Stimulated activated CD4-positive, alpha-beta T cell treated with anti-CD3 and anti-CD28 coated beads, Interleukin-2, amount 100 ng/mL, for 4 hours (primary cell): Measurements from ENCODE around the gene ARL2BP.
"Not testable (repeated sequence)": the region's sequence is repeated elsewhere in the genome, so short reads cannot be mapped to it uniquely, and the experiment has no call there.

ENCODE experiments used
- DNase-seq: peaks from one replicate; pipeline ENCODE4 v3.0.0-alpha.2; 2020; ENCODE audit warnings: low read depth

The ARL2BP gene

DNA sequence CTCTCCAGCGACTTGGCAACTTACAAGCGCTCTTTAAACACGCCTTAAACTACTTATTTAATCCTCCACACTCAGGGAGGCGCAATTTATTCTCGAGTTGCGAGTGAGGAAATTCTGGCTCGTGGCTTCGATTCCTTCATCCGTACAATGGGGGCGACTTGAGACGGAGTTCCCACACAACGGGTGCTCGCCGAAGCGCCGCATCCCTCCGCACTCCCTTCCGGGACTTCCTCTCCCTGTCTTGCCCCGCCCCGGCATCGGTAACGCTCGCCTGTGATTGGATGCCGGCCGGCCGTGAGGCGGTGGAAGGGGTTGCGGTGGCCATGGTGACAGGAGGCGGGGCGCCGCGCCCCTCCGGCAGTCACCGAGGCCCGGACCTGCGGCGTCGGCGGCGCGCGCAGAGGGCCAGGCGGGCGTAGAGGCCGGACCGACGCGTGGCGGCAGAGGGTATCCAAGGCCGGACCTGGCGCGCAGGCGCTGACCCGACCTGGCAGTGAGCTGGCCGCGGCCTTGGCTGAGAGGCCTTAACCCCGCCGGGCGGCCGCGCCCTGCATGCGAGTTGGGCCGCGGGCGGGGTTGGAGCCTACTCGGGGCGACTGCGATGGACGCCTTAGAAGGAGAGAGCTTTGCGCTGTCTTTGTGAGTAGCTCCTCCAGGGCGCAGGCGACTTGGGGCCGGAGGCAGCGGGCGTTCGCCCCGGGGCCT, at the start of gene ARL2BP:
Gene ARL2BP (plus strand): TSS at position 493 of the 705 bp plus-strand sequence. CDS start 109 bp downstream, at position 602.
- peak; percentile 95 for DNase-seq

- no peak for DNase-seq
Measured at GRCh38 chr16:57196286-57196685, 48.8 kb upstream of the ARL2BP start.

GRCh38 chr16:57196753-57197152, 48.3 kb upstream of the ARL2BP start:
- no peak for DNase-seq

GRCh38 chr16:57200321-57200720, 44.7 kb upstream of the ARL2BP start:
- not testable (repeated sequence) for DNase-seq

DNA sequence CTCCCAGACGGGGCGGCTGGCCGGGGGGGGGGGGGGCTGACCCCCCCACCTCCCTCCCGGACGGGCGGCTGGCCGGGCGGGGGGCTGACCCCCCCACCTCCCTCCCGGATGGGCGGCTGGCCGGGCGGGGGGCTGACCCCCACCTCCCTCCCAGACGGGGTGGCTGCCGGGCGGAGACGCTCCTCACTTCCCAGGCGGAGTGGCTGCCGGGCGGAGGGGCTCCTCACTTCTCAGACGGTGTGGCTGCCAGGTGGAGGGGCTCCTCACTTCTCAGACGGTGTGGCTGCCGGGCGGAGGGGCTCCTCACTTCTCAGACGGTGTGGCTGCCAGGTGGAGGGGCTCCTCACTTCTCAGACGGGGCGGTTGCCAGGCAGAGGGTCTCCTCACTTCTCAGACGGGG, 44.1 kb upstream of the ARL2BP start:
- DNase-seq: not testable (repeated sequence)

DNA sequence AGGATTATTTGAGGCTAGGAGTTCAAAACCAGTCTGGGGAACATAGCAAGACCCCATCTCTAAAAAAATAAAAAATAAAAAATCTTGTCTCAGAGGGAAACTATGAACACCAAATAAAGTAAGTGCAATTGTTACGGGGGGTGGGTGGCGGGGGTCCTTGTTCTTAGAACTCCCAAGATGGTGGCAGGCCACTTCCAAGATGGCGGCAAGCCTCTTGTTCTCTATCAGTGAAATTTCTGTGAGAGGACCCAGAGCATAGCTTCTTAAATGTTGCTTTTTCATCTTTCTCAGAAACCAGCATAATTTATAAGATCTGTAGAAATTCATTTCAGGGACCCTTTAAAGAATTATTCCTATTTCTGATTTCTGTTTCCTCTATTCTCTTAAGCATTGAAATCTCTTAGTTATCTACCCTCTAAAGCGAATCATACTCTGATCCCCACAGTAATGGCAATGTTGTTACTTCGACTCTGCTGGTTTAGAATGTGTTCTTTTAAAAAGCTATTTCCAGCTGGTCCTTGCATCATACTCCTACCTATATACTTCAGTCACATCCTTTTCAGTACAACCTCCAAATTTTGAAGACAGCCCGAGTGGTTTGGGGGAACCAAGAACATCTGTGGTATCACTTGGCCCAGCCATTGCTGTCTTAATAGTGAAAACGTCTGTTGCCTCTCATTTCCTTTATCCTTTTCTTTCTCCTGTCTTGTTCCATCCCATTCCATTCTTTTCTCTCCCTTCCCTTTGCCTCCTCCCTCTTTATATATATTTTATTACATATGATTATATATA, 42.8 kb upstream of the ARL2BP start:
- DNase-seq: no peak

DNA sequence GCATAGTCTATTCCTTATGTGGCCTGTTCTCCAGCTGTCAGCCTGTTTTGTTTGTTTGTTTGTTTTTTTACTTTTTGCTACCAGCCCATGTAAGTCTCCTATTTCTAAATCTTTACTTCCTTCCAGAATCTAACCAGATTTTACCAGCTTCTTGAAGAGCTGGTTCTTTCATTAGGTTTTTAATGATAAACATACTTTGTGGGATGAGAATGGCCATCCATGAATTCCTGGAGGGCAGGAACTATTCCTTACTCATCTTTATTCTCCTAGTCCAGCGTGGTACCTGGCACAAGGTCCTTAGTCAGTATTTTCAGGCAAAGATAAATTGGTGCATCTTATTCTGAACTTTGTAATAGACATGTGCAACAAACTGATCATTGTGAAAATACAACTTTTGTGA, 41.6 kb upstream of the ARL2BP start:
- no peak for DNase-seq

GRCh38 chr16:57204675-57205074, 40.4 kb upstream of the ARL2BP start:
- DNase-seq: no peak

DNA sequence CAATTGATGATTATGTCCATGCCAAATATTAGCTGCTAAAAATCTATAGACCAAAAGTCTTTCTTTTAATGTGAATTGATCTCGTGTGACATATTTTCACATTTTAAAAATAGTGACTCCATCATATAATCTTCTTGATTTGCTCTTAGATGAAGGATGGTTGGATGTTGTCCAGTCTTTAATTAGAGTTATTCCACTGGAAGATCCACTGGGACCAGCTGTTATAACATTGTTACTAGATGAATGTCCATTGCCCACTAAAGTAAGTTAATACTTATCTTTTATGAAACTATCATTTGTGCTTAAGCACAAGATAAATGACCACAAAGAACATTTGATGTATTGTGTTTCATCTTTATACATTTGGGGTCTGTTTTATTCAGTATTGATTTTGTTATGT, 36.1 kb upstream of the ARL2BP start:
- DNase-seq: no peak

- no peak for DNase-seq
Measured at GRCh38 chr16:57209780-57210179, 35.3 kb upstream of the ARL2BP start.

DNA sequence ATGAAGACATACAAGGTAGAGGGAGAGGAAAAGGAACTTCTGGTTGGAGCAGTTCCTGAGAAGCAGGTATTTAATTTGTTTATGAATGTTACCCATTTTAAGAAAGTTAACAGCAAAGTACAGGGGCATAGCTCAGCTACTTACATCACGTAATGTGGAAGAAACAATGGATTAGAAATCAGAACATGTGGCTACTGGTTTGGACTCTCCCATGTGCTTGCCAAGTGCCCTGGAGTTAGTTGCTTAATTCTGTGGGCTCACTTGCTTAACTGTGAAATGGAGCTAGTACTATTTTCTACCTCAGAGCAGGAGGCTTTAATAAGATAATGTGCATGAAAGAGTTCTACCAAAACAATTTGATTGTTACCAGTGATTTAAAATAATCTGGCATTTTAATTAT, 31.6 kb upstream of the ARL2BP start:
- DNase-seq: no peak

GRCh38 chr16:57216968-57217367, 28.1 kb upstream of the ARL2BP start:
- no peak for DNase-seq

GRCh38 chr16:57223057-57223456, 22.0 kb upstream of the ARL2BP start:
- DNase-seq: no peak

GRCh38 chr16:57224651-57225335, 20.3 kb upstream of the ARL2BP start:
- DNase-seq: no peak

GRCh38 chr16:57225978-57226377, 19.1 kb upstream of the ARL2BP start:
- no peak for DNase-seq

DNA sequence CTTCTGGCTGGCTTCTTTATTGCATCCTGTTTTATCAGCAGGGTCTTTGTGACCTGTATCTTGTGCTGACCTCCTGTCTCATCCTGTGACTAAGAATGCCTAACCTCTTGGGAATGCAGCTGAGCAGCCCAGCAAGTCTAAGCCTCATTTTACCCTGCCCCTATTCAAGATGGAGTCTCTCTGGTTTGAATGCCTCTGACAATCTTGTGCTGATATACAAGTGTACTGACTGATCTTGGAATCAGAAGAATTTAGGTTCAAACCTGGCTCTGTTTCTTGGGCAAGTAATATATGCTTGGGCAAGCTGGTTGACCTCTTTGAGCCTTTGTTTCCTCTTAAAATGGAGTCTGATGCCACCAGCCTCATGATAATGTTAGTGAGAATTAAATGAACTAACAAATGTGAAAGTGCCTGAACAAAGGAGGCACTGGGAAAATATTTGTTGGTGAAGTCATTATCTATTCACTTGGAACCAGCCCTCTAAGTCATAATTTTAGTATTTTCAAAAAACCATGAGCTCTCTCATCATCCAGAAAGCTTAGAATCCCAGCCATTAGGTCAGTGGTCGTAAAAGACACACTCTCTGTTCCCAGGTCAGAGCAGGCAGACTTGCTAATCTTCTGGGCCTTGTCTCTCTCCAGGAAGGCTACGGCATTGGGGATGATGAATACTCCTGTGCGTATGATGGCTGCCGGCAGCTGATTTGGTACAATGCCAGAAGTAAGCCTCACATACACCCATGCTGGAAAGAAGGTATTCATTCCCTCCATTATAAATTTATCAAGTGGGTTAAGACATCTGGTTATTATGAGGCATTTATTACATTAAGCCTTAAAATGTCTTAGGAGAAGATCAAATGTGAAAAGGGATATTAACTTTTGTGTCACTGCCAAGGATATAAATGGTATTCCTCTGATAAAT, 18.1 kb upstream of the ARL2BP start:
- no peak for DNase-seq

GRCh38 chr16:57229079-57229478, 16.0 kb upstream of the ARL2BP start:
- DNase-seq: no peak

DNA sequence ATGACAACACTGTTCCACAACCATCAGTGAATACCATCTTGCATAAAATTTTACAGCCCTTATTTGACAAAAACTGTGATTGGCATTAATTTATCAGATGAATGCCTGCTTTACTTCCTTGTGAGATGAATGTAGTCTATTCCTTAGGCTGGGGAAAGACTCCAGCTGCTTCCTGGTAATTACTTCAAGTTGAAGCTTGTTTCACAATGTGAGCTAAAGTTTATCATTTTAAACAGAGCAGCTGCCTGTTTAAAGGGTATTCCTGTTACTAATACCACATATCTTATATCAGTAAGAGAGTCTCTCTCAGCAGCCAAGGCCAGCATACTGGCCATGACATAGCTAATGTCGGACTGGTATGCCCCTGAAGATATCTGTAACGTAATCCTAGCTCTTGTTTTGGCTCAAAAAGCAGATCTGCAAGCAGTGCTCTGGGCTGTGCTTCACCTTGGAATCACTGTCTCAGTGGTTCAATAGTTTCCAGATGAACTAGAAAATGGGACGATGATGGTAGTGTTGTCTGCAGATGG, 13.2 kb upstream of the ARL2BP start:
- no peak for DNase-seq

GRCh38 chr16:57233944-57234706, 10.9 kb upstream of the ARL2BP start:
- DNase-seq: no peak

DNA sequence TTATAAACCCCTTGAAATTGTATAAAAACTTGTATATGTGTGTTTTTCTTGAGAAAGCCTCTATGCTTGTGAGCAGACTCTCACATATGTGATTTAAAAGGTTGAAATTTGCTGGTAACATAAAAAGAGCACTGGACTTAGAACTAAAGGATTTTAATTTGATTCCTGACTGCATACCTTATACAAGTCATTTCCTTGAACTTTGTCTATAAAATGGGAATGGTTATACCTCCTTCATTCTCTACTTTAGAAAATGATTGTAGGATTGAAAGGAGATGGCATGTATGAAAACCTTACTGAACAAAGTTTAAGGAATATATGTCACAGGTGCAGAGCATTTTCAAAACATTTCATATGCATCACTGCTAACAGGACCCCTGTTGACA, 10.4 kb upstream of the ARL2BP start:
- no peak for DNase-seq
